Measurements from ENCODE around the gene CDH11. TPM values are rescaled to one million over a fixed set of nuclear protein-coding genes. Genes with fewer than 3 reads are reported as not detected.

CDH11 gene
- total RNA-seq, 2 experiments from 2014 or later: not detected

GRCh38 chr16:65002265-65002664, 119.6 kb downstream of the CDH11 start:
- Histone ChIP-seq H4K20me1 (ENCODE audit: insufficient read depth, low read length) (no peaks in the 10 kb centered on the region), H3K9me3 (ENCODE audit: low read length) (no peaks in the 10 kb centered on the region), H3K36me3 (ENCODE audit: insufficient read depth, low read length) (no peaks in the 10 kb centered on the region), H3K4me2 (ENCODE audit: low read length) (no peak overlapping the region), H3K9me2 (ENCODE audit: insufficient read depth, low read length) (no peaks in the 10 kb centered on the region), H3K4me3 (ENCODE audit: low read depth, low read length, poor library complexity, severe bottlenecking) (no peak overlapping the region), H3K4me1 (ENCODE audit: insufficient read depth, low read length, poor library complexity, severe bottlenecking) (no peaks in the 10 kb centered on the region), H3K79me2 (ENCODE audit: insufficient read depth, low read depth, low read length) (no peaks in the 10 kb centered on the region), H2AFZ (ENCODE audit: low read length) (no peak overlapping the region), H3K27ac (ENCODE audit: low read depth, low read length, poor library complexity, severe bottlenecking) (no peak overlapping the region)
- CTCF ChIA-PET (ENCODE audit: unreplicated experiment): no interaction called here
- BruUV-seq (replicated peaks): no TSS peak
- intact Hi-C loops (cut with micrococcal nuclease; ENCODE audit: unreplicated experiment): no loop called here
- TF ChIP-seq EZH2phosphoT487 (IDR thresholded peaks at IDR 0.05; ENCODE audit: borderline replicate concordance, low read depth, low read length): no peak
- TF ChIP-seq CTCF (conservative IDR thresholded peaks at IDR 0.05; ENCODE audit: low read length): no peak
- DNase-seq (ENCODE audit: low spot score): no peak
- POLR2A ChIA-PET: no interaction called here

- no TSS peak for BruUV-seq (replicated peaks)
- Histone ChIP-seq H3K36me3 (ENCODE audit: insufficient read depth, low read length) (no peaks in the 10 kb centered on the region), H3K4me1 (ENCODE audit: insufficient read depth, low read length, poor library complexity, severe bottlenecking) (no peaks in the 10 kb centered on the region), H3K4me2 (ENCODE audit: low read length) (no peak overlapping the region), H3K27ac (ENCODE audit: low read depth, low read length, poor library complexity, severe bottlenecking) (no peak overlapping the region), H3K9me3 (ENCODE audit: low read length) (no peaks in the 10 kb centered on the region), H3K4me3 (ENCODE audit: low read depth, low read length, poor library complexity, severe bottlenecking) (no peak overlapping the region), H3K79me2 (ENCODE audit: insufficient read depth, low read depth, low read length) (no peaks in the 10 kb centered on the region), H4K20me1 (ENCODE audit: insufficient read depth, low read length) (no peaks in the 10 kb centered on the region), H3K9me2 (ENCODE audit: insufficient read depth, low read length) (no peaks in the 10 kb centered on the region), H2AFZ (ENCODE audit: low read length) (no peak overlapping the region)
- intact Hi-C loops (cut with micrococcal nuclease; ENCODE audit: unreplicated experiment): no loop called here
- no peak for DNase-seq (ENCODE audit: low spot score)
- CTCF ChIA-PET (ENCODE audit: unreplicated experiment): no interaction called here
- no peak for TF ChIP-seq CTCF (conservative IDR thresholded peaks at IDR 0.05; ENCODE audit: low read length)
- TF ChIP-seq EZH2phosphoT487 (IDR thresholded peaks at IDR 0.05; ENCODE audit: borderline replicate concordance, low read depth, low read length): no peak
- POLR2A ChIA-PET: no interaction called here
Measured at GRCh38 chr16:65000654-65001053, 121.2 kb downstream of the CDH11 start.

GRCh38 chr16:64997751-64998150, 124.1 kb downstream of the CDH11 start:
- Histone ChIP-seq H3K4me3 (ENCODE audit: low read depth, low read length, poor library complexity, severe bottlenecking) (no peak overlapping the region), H3K9me2 (ENCODE audit: insufficient read depth, low read length) (no peaks in the 10 kb centered on the region), H3K9me3 (ENCODE audit: low read length) (no peaks in the 10 kb centered on the region), H3K27ac (ENCODE audit: low read depth, low read length, poor library complexity, severe bottlenecking) (no peak overlapping the region), H2AFZ (ENCODE audit: low read length) (no peak overlapping the region; the same call in 1 of the 2 replicates), H3K36me3 (ENCODE audit: insufficient read depth, low read length) (no peaks in the 10 kb centered on the region), H3K79me2 (ENCODE audit: insufficient read depth, low read depth, low read length) (no peaks in the 10 kb centered on the region), H4K20me1 (ENCODE audit: insufficient read depth, low read length) (no peaks in the 10 kb centered on the region), H3K4me1 (ENCODE audit: insufficient read depth, low read length, poor library complexity, severe bottlenecking) (no peaks in the 10 kb centered on the region), H3K4me2 (ENCODE audit: low read length) (no peak overlapping the region)
- DNase-seq (ENCODE audit: low spot score): no peak
- BruUV-seq (replicated peaks): no TSS peak
- ChIA-PET POLR2A (interaction anchor here (0.5 kb wide), 1 partner anchor 315 kb away, joined by 5 read pairs; no protein-coding TSS in a partner anchor), CTCF (ENCODE audit: unreplicated experiment) (no interaction called here)
- intact Hi-C loops (cut with micrococcal nuclease; ENCODE audit: unreplicated experiment): loop anchor here (10.0 kb wide), 1 partner anchor 47 kb away; no protein-coding TSS in a partner anchor
- no peak for TF ChIP-seq CTCF (conservative IDR thresholded peaks at IDR 0.05; ENCODE audit: low read length)
- no peak for TF ChIP-seq EZH2phosphoT487 (IDR thresholded peaks at IDR 0.05; ENCODE audit: borderline replicate concordance, low read depth, low read length)

Measured in OCI-LY7 (cell line).